CD14-positive monocyte (primary cell): ENCODE measurements around the gene ZNF408. TPM values are rescaled to one million over a fixed set of nuclear protein-coding genes. Genes with fewer than 3 reads are reported as not detected.

Experiments used
- DNase-seq, 3 donors: peaks; one replicate each; pipeline ENCODE4 v3.0.0-alpha.2; 2011 to 2022
- H2AFZ ChIP-seq: 2 replicates; pipeline ENCODE4 v1.6.0; 2012; ENCODE audit warnings: mild to moderate bottlenecking, low read depth, low read length, inconsistent platforms; ENCODE audit not compliant: insufficient read depth, poor library complexity, severe bottlenecking
- H3K27ac ChIP-seq, 2 donors: 1 replicate in 1 of 2; 2 replicates in 1 of 2; pipeline ENCODE4 v1.5.1; 2012 to 2013; ENCODE audit warnings: low read length in 2 of 2, control low read depth in 1 of 2, inconsistent platforms in 1 of 2, low read depth in 1 of 2, mild to moderate bottlenecking in 1 of 2
- H3K27me3 ChIP-seq, 2 donors: one replicate each; pipeline versions ENCODE4 v1.6.0 to v1.6.1; 2011 to 2013; ENCODE audit warnings: low read length in 2 of 2; ENCODE audit not compliant: control insufficient read depth in 2 of 2, insufficient read depth in 2 of 2
- H3K36me3 ChIP-seq, 2 donors: replicated peaks in 1 of 2; 1 replicate in 1 of 2; 2 replicates in 1 of 2; pipeline versions ENCODE4 v1.5.1 to v1.6.1; 2012 to 2013; ENCODE audit warnings: low read length in 2 of 2, control low read depth in 1 of 2, inconsistent platforms in 1 of 2, mild to moderate bottlenecking in 1 of 2; ENCODE audit not compliant: insufficient read depth in 2 of 2, control insufficient read depth in 1 of 2
- H3K4me1 ChIP-seq, 2 donors: 1 replicate in 1 of 2; 2 replicates in 1 of 2; pipeline versions ENCODE4 v1.5.1 to v1.6.1; 2012 to 2013; ENCODE audit warnings: low read length in 2 of 2, control low read depth in 1 of 2, inconsistent platforms in 1 of 2, mild to moderate bottlenecking in 1 of 2, moderate library complexity in 1 of 2; ENCODE audit not compliant: insufficient read depth in 2 of 2, control insufficient read depth in 1 of 2
- H3K4me2 ChIP-seq: replicated peaks from 2 replicates; pipeline ENCODE3; 2012; ENCODE audit warnings: low read length, moderate library complexity, mild to moderate bottlenecking; ENCODE audit not compliant: poor library complexity, severe bottlenecking; ENCODE audit errors: extremely low read depth
- H3K4me3 ChIP-seq, 3 experiments: fragments of 200-600 bp in 1 of 3; sonication (generic) in 1 of 3; replicated peaks in 1 of 3; 1 replicate in 2 of 3; 2 replicates in 1 of 3; pipeline ENCODE4 v1.5.1; 2011 to 2013; ENCODE audit warnings: low read length in 3 of 3, mild to moderate bottlenecking in 3 of 3, control low read depth in 2 of 3, low read depth in 2 of 3, inconsistent platforms in 1 of 3, moderate library complexity in 1 of 3
- H3K79me2 ChIP-seq: 2 replicates; pipeline ENCODE4 v1.6.0; 2012; ENCODE audit warnings: mild to moderate bottlenecking, control low read depth, inconsistent platforms, low read length, moderate library complexity; ENCODE audit not compliant: insufficient read depth
- H3K9ac ChIP-seq: 2 replicates; pipeline ENCODE4 v1.6.0; 2017; ENCODE audit warnings: low read length, mild to moderate bottlenecking; ENCODE audit not compliant: insufficient read depth, poor library complexity, severe bottlenecking
- H3K9me3 ChIP-seq, 2 donors: replicated peaks in 1 of 2; 1 replicate in 1 of 2; 2 replicates in 1 of 2; pipeline versions ENCODE4 v1.5.1 to v1.6.1; 2012 to 2013; ENCODE audit warnings: low read length in 2 of 2, control low read depth in 1 of 2; ENCODE audit not compliant: control insufficient read depth in 1 of 2, insufficient read depth in 1 of 2
- H4K20me1 ChIP-seq: 2 replicates; pipeline ENCODE4 v1.6.0; 2012; ENCODE audit warnings: mild to moderate bottlenecking, low read length, control low read depth, moderate library complexity; ENCODE audit not compliant: insufficient read depth
- H3K27ac Mint-ChIP-seq, 7 donors: one replicate each; pipeline ENCODE4 v1.8.0; 2020; ENCODE audit warnings: mild to moderate bottlenecking in 7 of 7, mixed read lengths in 7 of 7, moderate library complexity in 6 of 7, inconsistent platforms in 2 of 7
- H3K27me3 Mint-ChIP-seq, 3 donors: one replicate each; pipeline ENCODE4 v1.8.0; 2021 to 2022; ENCODE audit warnings: low read depth in 3 of 3, mild to moderate bottlenecking in 3 of 3, mixed read lengths in 3 of 3, moderate library complexity in 3 of 3, inconsistent platforms in 1 of 3
- H3K36me3 Mint-ChIP-seq, 2 donors: one replicate each; pipeline ENCODE4 v1.8.0; 2020; ENCODE audit warnings: mixed read lengths in 2 of 2, inconsistent platforms in 1 of 2, mild to moderate bottlenecking in 1 of 2
- H3K4me1 Mint-ChIP-seq: one replicate; pipeline ENCODE4 v1.8.0; 2020; ENCODE audit warnings: mild to moderate bottlenecking, mixed read lengths
- H3K4me3 Mint-ChIP-seq, 2 donors: one replicate each; pipeline ENCODE4 v1.8.0; 2020; ENCODE audit warnings: mild to moderate bottlenecking in 2 of 2, mixed read lengths in 2 of 2, moderate library complexity in 1 of 2
- H3K9me3 Mint-ChIP-seq, 7 donors: one replicate each; pipeline ENCODE4 v1.8.0; 2020 to 2022; ENCODE audit warnings: mixed read lengths in 7 of 7, mild to moderate bottlenecking in 6 of 7, moderate library complexity in 6 of 7, inconsistent platforms in 2 of 7
- CTCF ChIP-seq: fragments of 200-600 bp; IDR thresholded peaks from one replicate; pipeline ENCODE4 v1.8.0; 2022; ENCODE audit warnings: antibody characterized with exemption, mild to moderate bottlenecking
- WGBS: methylation state at CpG from one replicate; pipeline ENCODE4 v1.1.5; 2013; ENCODE audit warnings: missing lambda C conversion rate; ENCODE audit not compliant: insufficient coverage; 5-methylcytosine and 5-hydroxymethylcytosine counted together
- intact Hi-C, 2 donors: fragments of 100-400 bp; cut with micrococcal nuclease; formaldehyde crosslinking; loops; one replicate each; pipeline versions ENCODE4 v1.15.0 to v1.15.1; 2023
- polyA plus RNA-seq, 3 donors: library from polyadenylated mRNA; depleted of rRNA in 1 of 3; unstranded in 2 of 3; stranded (reverse) in 1 of 3; fragments of 300-500 nt in 2 of 3; fragments of >200 nt in 1 of 3; fragmentation: Illumina TruSeq in 2 of 3; gene quantifications; 1 replicate in 2 of 3; 2 replicates in 1 of 3; pipeline ENCODE4 v1.2.3, GENCODE V29; 2012 to 2021

ZNF408 gene
- polyA plus RNA-seq, 3 donors = 4.1 to 4.5 (median 4.2) TPM

DNA sequence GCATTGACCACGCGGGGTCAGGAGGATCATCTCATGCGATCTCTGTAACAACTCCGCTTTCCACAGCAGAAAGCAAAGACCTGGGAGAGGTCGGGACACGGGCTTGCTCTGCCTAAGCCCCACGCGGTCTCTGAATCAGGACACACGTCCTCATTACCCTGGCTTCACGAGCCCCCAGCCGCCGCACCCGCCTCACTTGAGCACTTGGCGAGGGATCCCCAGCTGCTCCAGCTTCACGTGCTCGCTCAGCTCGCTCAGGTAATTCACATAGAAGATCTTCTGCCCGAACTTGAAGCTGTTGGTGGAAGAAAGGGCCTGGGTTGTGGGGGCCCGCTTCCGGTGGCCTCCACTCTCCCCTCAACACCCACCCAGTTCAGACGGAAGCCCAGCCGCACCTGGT lies 20.0 kb upstream of the ZNF408 start:
- intact Hi-C loops = no loop called here
- peaks cover 55 to 69% of the 10 kb centered on the region in 2 donors for H3K36me3 ChIP-seq
- peaks cover 42% of the 10 kb centered on the region for H3K4me1 Mint-ChIP-seq
- no peak overlapping the region for H3K4me3 Mint-ChIP-seq
- H3K9ac ChIP-seq = no peak overlapping the region
- no peak overlapping the region for H3K4me3 ChIP-seq
- no peak for DNase-seq
- H3K27me3 ChIP-seq = no peaks in the 10 kb centered on the region
- no peak overlapping the region for H3K27ac ChIP-seq
- H3K9me3 Mint-ChIP-seq = peaks cover 0 to 1% (median 0%) of the 10 kb centered on the region in 7 donors
- peaks cover 56 to 82% of the 10 kb centered on the region in 2 donors for H3K36me3 Mint-ChIP-seq
- H3K4me1 ChIP-seq = peaks cover 41 to 46% of the 10 kb centered on the region in 2 donors
- H2AFZ ChIP-seq = no peak overlapping the region
- H3K9me3 ChIP-seq = no peaks in the 10 kb centered on the region
- peak overlapping the region in 3 of 7 donors; percentile 30 to 37 (median 33) for H3K27ac Mint-ChIP-seq
- H4K20me1 ChIP-seq = no peaks in the 10 kb centered on the region
- TF ChIP-seq CTCF = no peak
- no peak overlapping the region for H3K4me2 ChIP-seq
- H3K27me3 Mint-ChIP-seq = no peaks in the 10 kb centered on the region
- peaks cover 37% of the 10 kb centered on the region for H3K79me2 ChIP-seq
- 95% methylated on average over 15 of the region's 22 CpGs for WGBS

GRCh38 chr11:46681814-46682213 lies 19.0 kb upstream of the ZNF408 start:
- Histone ChIP-seq H3K4me1 (peaks cover 32 to 36% of the 10 kb centered on the region in 2 donors), H3K79me2 (peaks cover 34% of the 10 kb centered on the region), H4K20me1 (no peaks in the 10 kb centered on the region), H3K4me2 (no peak overlapping the region), H3K9me3 (no peaks in the 10 kb centered on the region), H3K4me3 (no peak overlapping the region), H3K27me3 (no peaks in the 10 kb centered on the region), H2AFZ (no peak overlapping the region), H3K27ac (peak overlapping the region in 1 of 2 donors; percentile 45), H3K36me3 (peaks cover 63 to 79% of the 10 kb centered on the region in 2 donors), H3K9ac (no peak overlapping the region)
- peaks cover 0 to 1% (median 0%) of the 10 kb centered on the region in 7 donors for H3K9me3 Mint-ChIP-seq
- WGBS = 95% methylated on average over 11 of the region's 11 CpGs
- intact Hi-C loops = no loop called here
- no peak overlapping the region for H3K4me3 Mint-ChIP-seq
- peaks cover 34% of the 10 kb centered on the region for H3K4me1 Mint-ChIP-seq
- peaks cover 63 to 89% of the 10 kb centered on the region in 2 donors for H3K36me3 Mint-ChIP-seq
- TF ChIP-seq CTCF = no peak
- DNase-seq = no peak
- H3K27me3 Mint-ChIP-seq = peaks cover 0 to 2% (median 0%) of the 10 kb centered on the region in 3 donors
- peak overlapping the region in 1 of 7 donors; percentile 38 for H3K27ac Mint-ChIP-seq
